CD14-positive monocyte (primary cell): Measurements from ENCODE around the gene TBC1D32. TPM values are rescaled to one million over a fixed set of nuclear protein-coding genes. Genes with fewer than 3 reads are reported as not detected.

Experiments
- DNase-seq, 3 donors: peaks; one replicate each; pipeline ENCODE4 v3.0.0-alpha.2; 2011 to 2022
- H2AFZ ChIP-seq: 2 replicates; pipeline ENCODE4 v1.6.0; 2012; ENCODE audit warnings: mild to moderate bottlenecking, low read depth, low read length, inconsistent platforms; ENCODE audit not compliant: insufficient read depth, poor library complexity, severe bottlenecking
- H3K27ac ChIP-seq, 2 donors: 1 replicate in 1 of 2; 2 replicates in 1 of 2; pipeline ENCODE4 v1.5.1; 2012 to 2013; ENCODE audit warnings: low read length in 2 of 2, control low read depth in 1 of 2, inconsistent platforms in 1 of 2, low read depth in 1 of 2, mild to moderate bottlenecking in 1 of 2
- H3K27me3 ChIP-seq, 2 donors: one replicate each; pipeline versions ENCODE4 v1.6.0 to v1.6.1; 2011 to 2013; ENCODE audit warnings: low read length in 2 of 2; ENCODE audit not compliant: control insufficient read depth in 2 of 2, insufficient read depth in 2 of 2
- H3K36me3 ChIP-seq, 2 donors: replicated peaks in 1 of 2; 1 replicate in 1 of 2; 2 replicates in 1 of 2; pipeline versions ENCODE4 v1.5.1 to v1.6.1; 2012 to 2013; ENCODE audit warnings: low read length in 2 of 2, control low read depth in 1 of 2, inconsistent platforms in 1 of 2, mild to moderate bottlenecking in 1 of 2; ENCODE audit not compliant: insufficient read depth in 2 of 2, control insufficient read depth in 1 of 2
- H3K4me1 ChIP-seq, 2 donors: 1 replicate in 1 of 2; 2 replicates in 1 of 2; pipeline versions ENCODE4 v1.5.1 to v1.6.1; 2012 to 2013; ENCODE audit warnings: low read length in 2 of 2, control low read depth in 1 of 2, inconsistent platforms in 1 of 2, mild to moderate bottlenecking in 1 of 2, moderate library complexity in 1 of 2; ENCODE audit not compliant: insufficient read depth in 2 of 2, control insufficient read depth in 1 of 2
- H3K4me2 ChIP-seq: replicated peaks from 2 replicates; pipeline ENCODE3; 2012; ENCODE audit warnings: low read length, moderate library complexity, mild to moderate bottlenecking; ENCODE audit not compliant: poor library complexity, severe bottlenecking; ENCODE audit errors: extremely low read depth
- H3K4me3 ChIP-seq, 3 experiments: fragments of 200-600 bp in 1 of 3; sonication (generic) in 1 of 3; replicated peaks in 1 of 3; 1 replicate in 2 of 3; 2 replicates in 1 of 3; pipeline ENCODE4 v1.5.1; 2011 to 2013; ENCODE audit warnings: low read length in 3 of 3, mild to moderate bottlenecking in 3 of 3, control low read depth in 2 of 3, low read depth in 2 of 3, inconsistent platforms in 1 of 3, moderate library complexity in 1 of 3
- H3K79me2 ChIP-seq: 2 replicates; pipeline ENCODE4 v1.6.0; 2012; ENCODE audit warnings: mild to moderate bottlenecking, control low read depth, inconsistent platforms, low read length, moderate library complexity; ENCODE audit not compliant: insufficient read depth
- H3K9ac ChIP-seq: 2 replicates; pipeline ENCODE4 v1.6.0; 2017; ENCODE audit warnings: low read length, mild to moderate bottlenecking; ENCODE audit not compliant: insufficient read depth, poor library complexity, severe bottlenecking
- H3K9me3 ChIP-seq, 2 donors: replicated peaks in 1 of 2; 1 replicate in 1 of 2; 2 replicates in 1 of 2; pipeline versions ENCODE4 v1.5.1 to v1.6.1; 2012 to 2013; ENCODE audit warnings: low read length in 2 of 2, control low read depth in 1 of 2; ENCODE audit not compliant: control insufficient read depth in 1 of 2, insufficient read depth in 1 of 2
- H4K20me1 ChIP-seq: 2 replicates; pipeline ENCODE4 v1.6.0; 2012; ENCODE audit warnings: mild to moderate bottlenecking, low read length, control low read depth, moderate library complexity; ENCODE audit not compliant: insufficient read depth
- H3K27ac Mint-ChIP-seq, 7 donors: one replicate each; pipeline ENCODE4 v1.8.0; 2020; ENCODE audit warnings: mild to moderate bottlenecking in 7 of 7, mixed read lengths in 7 of 7, moderate library complexity in 6 of 7, inconsistent platforms in 2 of 7
- H3K27me3 Mint-ChIP-seq, 3 donors: one replicate each; pipeline ENCODE4 v1.8.0; 2021 to 2022; ENCODE audit warnings: low read depth in 3 of 3, mild to moderate bottlenecking in 3 of 3, mixed read lengths in 3 of 3, moderate library complexity in 3 of 3, inconsistent platforms in 1 of 3
- H3K36me3 Mint-ChIP-seq, 2 donors: one replicate each; pipeline ENCODE4 v1.8.0; 2020; ENCODE audit warnings: mixed read lengths in 2 of 2, inconsistent platforms in 1 of 2, mild to moderate bottlenecking in 1 of 2
- H3K4me1 Mint-ChIP-seq: one replicate; pipeline ENCODE4 v1.8.0; 2020; ENCODE audit warnings: mild to moderate bottlenecking, mixed read lengths
- H3K4me3 Mint-ChIP-seq, 2 donors: one replicate each; pipeline ENCODE4 v1.8.0; 2020; ENCODE audit warnings: mild to moderate bottlenecking in 2 of 2, mixed read lengths in 2 of 2, moderate library complexity in 1 of 2
- H3K9me3 Mint-ChIP-seq, 7 donors: one replicate each; pipeline ENCODE4 v1.8.0; 2020 to 2022; ENCODE audit warnings: mixed read lengths in 7 of 7, mild to moderate bottlenecking in 6 of 7, moderate library complexity in 6 of 7, inconsistent platforms in 2 of 7
- CTCF ChIP-seq: fragments of 200-600 bp; IDR thresholded peaks from one replicate; pipeline ENCODE4 v1.8.0; 2022; ENCODE audit warnings: antibody characterized with exemption, mild to moderate bottlenecking
- WGBS: methylation state at CpG from one replicate; pipeline ENCODE4 v1.1.5; 2013; ENCODE audit warnings: missing lambda C conversion rate; ENCODE audit not compliant: insufficient coverage; 5-methylcytosine and 5-hydroxymethylcytosine counted together
- intact Hi-C, 2 donors: fragments of 100-400 bp; cut with micrococcal nuclease; formaldehyde crosslinking; loops; one replicate each; pipeline versions ENCODE4 v1.15.0 to v1.15.1; 2023
- polyA plus RNA-seq, 3 donors: library from polyadenylated mRNA; depleted of rRNA in 1 of 3; unstranded in 2 of 3; stranded (reverse) in 1 of 3; fragments of 300-500 nt in 2 of 3; fragments of >200 nt in 1 of 3; fragmentation: Illumina TruSeq in 2 of 3; gene quantifications; 1 replicate in 2 of 3; 2 replicates in 1 of 3; pipeline ENCODE4 v1.2.3, GENCODE V29; 2012 to 2021

Gene TBC1D32
- polyA plus RNA-seq, 3 donors: 0.23 to 0.64 TPM; not detected in 1

GRCh38 chr6:121223930-121224329 lies 110.3 kb downstream of the TBC1D32 start:
- H3K4me1 ChIP-seq: no peaks in the 10 kb centered on the region
- H3K36me3 ChIP-seq: no peaks in the 10 kb centered on the region
- no peaks in the 10 kb centered on the region for H3K79me2 ChIP-seq
- H3K4me3 Mint-ChIP-seq: no peak overlapping the region
- no peak for TF ChIP-seq CTCF
- H3K9ac ChIP-seq: no peak overlapping the region
- peaks cover 0 to 3% (median 2%) of the 10 kb centered on the region in 7 donors for H3K9me3 Mint-ChIP-seq
- peaks cover 0 to 1% (median 0%) of the 10 kb centered on the region in 3 donors for H3K27me3 Mint-ChIP-seq
- H3K36me3 Mint-ChIP-seq: no peaks in the 10 kb centered on the region
- no peak overlapping the region for H3K27ac Mint-ChIP-seq
- no peak overlapping the region for H3K4me3 ChIP-seq
- 80% methylated on average over 2 of the region's 2 CpGs for WGBS
- no peak for DNase-seq
- H3K27ac ChIP-seq: no peak overlapping the region
- H3K4me2 ChIP-seq: no peak overlapping the region
- no peaks in the 10 kb centered on the region for H3K27me3 ChIP-seq
- no peaks in the 10 kb centered on the region for H3K9me3 ChIP-seq
- intact Hi-C loops: no loop called here
- no peaks in the 10 kb centered on the region for H3K4me1 Mint-ChIP-seq
- H4K20me1 ChIP-seq: no peaks in the 10 kb centered on the region
- H2AFZ ChIP-seq: no peak overlapping the region

GRCh38 chr6:121223212-121223611 lies 111.1 kb downstream of the TBC1D32 start:
- no peaks in the 10 kb centered on the region for H3K27me3 ChIP-seq
- Mint-ChIP-seq H3K9me3 (peaks cover 0 to 5% (median 2%) of the 10 kb centered on the region in 7 donors), H3K4me3 (no peak overlapping the region), H3K27me3 (peaks cover 0 to 1% (median 0%) of the 10 kb centered on the region in 3 donors), H3K27ac (no peak overlapping the region), H3K4me1 (no peaks in the 10 kb centered on the region), H3K36me3 (no peaks in the 10 kb centered on the region)
- TF ChIP-seq CTCF: no peak
- WGBS: no CpG with 5 or more reads among the region's 2 CpGs
- no peaks in the 10 kb centered on the region for H3K4me1 ChIP-seq
- H3K79me2 ChIP-seq: no peaks in the 10 kb centered on the region
- no peak overlapping the region for H2AFZ ChIP-seq
- no peak overlapping the region for H3K9ac ChIP-seq
- no peaks in the 10 kb centered on the region for H4K20me1 ChIP-seq
- H3K4me3 ChIP-seq: no peak overlapping the region
- DNase-seq: no peak
- H3K27ac ChIP-seq: no peak overlapping the region
- H3K9me3 ChIP-seq: no peaks in the 10 kb centered on the region
- H3K36me3 ChIP-seq: no peaks in the 10 kb centered on the region
- H3K4me2 ChIP-seq: no peak overlapping the region
- intact Hi-C loops: no loop called here
